DOHH2 (cell line): ENCODE results near the gene PAIP2.

Experiments used
- CTCF ChIP-seq: fragments of 200-600 bp; sonication (generic); IDR thresholded peaks from one replicate; pipeline ENCODE4 v1.5.1; 2014; ENCODE audit warnings: antibody characterized with exemption, mild to moderate bottlenecking, low read depth, low read length; ENCODE audit not compliant: poor library complexity, severe bottlenecking
- EZH2phosphoT487 ChIP-seq: fragments of 200-600 bp; sonication (generic); IDR thresholded peaks from 2 replicates; pipeline ENCODE4 v1.6.1; 2017; ENCODE audit warnings: borderline replicate concordance, mild to moderate bottlenecking, antibody characterized with exemption, low read length, moderate library complexity, mixed read lengths

DNA sequence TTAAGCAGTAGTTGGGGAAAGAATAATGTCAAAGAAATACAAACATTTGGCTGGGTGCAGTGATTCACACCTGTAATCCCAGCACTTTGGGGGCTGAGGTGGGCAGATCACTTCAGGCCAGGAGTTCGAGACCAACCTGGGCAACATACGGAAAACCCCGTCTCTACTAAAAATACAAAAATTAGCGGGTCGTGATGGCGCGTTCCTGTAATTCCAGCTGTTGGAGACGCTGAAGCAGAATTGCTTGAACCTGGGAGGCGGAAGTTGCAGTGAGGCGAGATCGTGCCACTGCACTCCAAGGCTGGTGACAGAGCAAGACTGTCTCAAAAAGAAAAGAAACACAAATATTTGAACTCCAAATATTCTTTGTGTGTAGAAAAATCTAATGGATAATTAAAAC lies 43.4 kb upstream of the PAIP2 start:
- TF ChIP-seq CTCF, result no peak
- TF ChIP-seq EZH2phosphoT487, result no peak
